Left colon (tissue), 2 donors: ENCODE results near the gene CCDC106. TPM values are rescaled to one million over a fixed set of nuclear protein-coding genes. Genes with fewer than 3 reads are reported as not detected.
A peak's percentile ranks its signal among the peaks of the same experiment; 100 is the strongest.

Experiments
- ATAC-seq: fragments of 200-7000 bp; cut with Tn5 transposase; one replicate; pipeline ENCODE4 v1.9.1; 2020; ENCODE audit warnings: mild to moderate bottlenecking, moderate library complexity
- DNase-seq, 2 donors: peaks; one replicate each; pipeline ENCODE4 v3.0.0-alpha.2; 2020
- intact Hi-C, 2 donors: fragments of 100-400 bp; cut with DNase I in 1 of 2; cut with micrococcal nuclease in 1 of 2; formaldehyde crosslinking; loops; one replicate each; pipeline versions ENCODE4 v1.11.2 to v1.14.0; 2022; cut with DNase I, micrococcal nuclease
- total RNA-seq, 2 donors: library from RNA; stranded (reverse); fragmentation: NEBNext Ultra II Directional; extraction: Animal tissue kit (Norgen Biotek cat#: 25700); gene quantifications; one replicate each; pipeline ENCODE4 v1.2.1, GENCODE V29; 2021
- donor health status: DM: no; HTN: no; CAD: no.
- donor health status: DM: yes; HTN: yes; CAD: no.

CCDC106 gene
- total RNA-seq, 2 donors from 2014 or later: 6.2 to 6.7 TPM

GRCh38 chr19:55625004-55625326 is 23.0 kb upstream of the CCDC106 start:
- intact Hi-C loops: no loop called here
- ATAC-seq (no peak), DNase-seq (no peak)

- DNase-seq (no peak), ATAC-seq (no peak)
- intact Hi-C loops: no loop called here
These were observed 21.7 kb upstream of the CCDC106 start for GRCh38 chr19:55626350-55626749.

GRCh38 chr19:55632463-55632834 is 15.6 kb upstream of the CCDC106 start:
- intact Hi-C loops: loop anchor here in 1 of 2 donors (10.0 kb wide), 1 partner anchor 118 kb away; no protein-coding TSS in a partner anchor
- peak; percentile 66 for ATAC-seq
- DNase-seq: peak; percentile 90 to 94

- no peak for ATAC-seq
- intact Hi-C loops: loop anchor here in 1 of 2 donors (10.0 kb wide), 1 partner anchor 119 kb away; no protein-coding TSS in a partner anchor
- no peak for DNase-seq
These were observed 14.2 kb upstream of the CCDC106 start for GRCh38 chr19:55633861-55634260.

GRCh38 chr19:55635334-55635717 is 12.7 kb upstream of the CCDC106 start:
- ATAC-seq (peak; percentile 2), DNase-seq (no peak)
- intact Hi-C loops: loop anchor here in 1 of 2 donors (10.0 kb wide), 1 partner anchor 121 kb away; no protein-coding TSS in a partner anchor

GRCh38 chr19:55635856-55636440 is 12.1 kb upstream of the CCDC106 start:
- no peak for ATAC-seq
- DNase-seq: no peak
- intact Hi-C loops: loop anchor here in 1 of 2 donors (10.0 kb wide), 1 partner anchor 121 kb away; no protein-coding TSS in a partner anchor

- no peak for DNase-seq
- intact Hi-C loops: loop anchor here in 1 of 2 donors (10.0 kb wide), 1 partner anchor 122 kb away; no protein-coding TSS in a partner anchor
- no peak for ATAC-seq
These were observed 11.3 kb upstream of the CCDC106 start for GRCh38 chr19:55636723-55637122.

- intact Hi-C loops: loop anchor here in 1 of 2 donors (10.0 kb wide), 1 partner anchor 123 kb away; no protein-coding TSS in a partner anchor
- DNase-seq (peak in 1 of 2 donors; percentile 19), ATAC-seq (no peak)
These were observed 10.5 kb upstream of the CCDC106 start for GRCh38 chr19:55637534-55637933.

GRCh38 chr19:55638864-55639359 is 9.1 kb upstream of the CCDC106 start:
- DNase-seq (no peak), ATAC-seq (no peak)
- intact Hi-C loops: loop anchor here in 1 of 2 donors (10.0 kb wide), 1 partner anchor 124 kb away; no protein-coding TSS in a partner anchor

- ATAC-seq (no peak), DNase-seq (peak; percentile 62 to 73)
- intact Hi-C loops: no loop called here
These were observed 7.9 kb upstream of the CCDC106 start for GRCh38 chr19:55640043-55640576.

- ATAC-seq (peak; percentile 55), DNase-seq (peak in 1 of 2 donors; percentile 70)
- intact Hi-C loops: no loop called here
These were observed 7.2 kb upstream of the CCDC106 start, which contains the start of gene ZNF580 for GRCh38 chr19:55640577-55641425. TSS of gene ZNF580 (plus strand) at chr19:55641002. CDS start at chr19:55642509, 1,507 bp downstream.

- intact Hi-C loops: no loop called here
- ATAC-seq (peak; percentile 1), DNase-seq (no peak)
These were observed 6.4 kb upstream of the CCDC106 start for GRCh38 chr19:55641426-55642152.

- ATAC-seq (peak; percentile 9), DNase-seq (peak in 1 of 2 donors; percentile 49)
- intact Hi-C loops: no loop called here
These were observed 5.6 kb upstream of the CCDC106 start for GRCh38 chr19:55642153-55643002.

- intact Hi-C loops: no loop called here
- peak; percentile 64 for ATAC-seq
- DNase-seq: peak; percentile 73 to 83
These were observed 4.8 kb upstream of the CCDC106 start, which contains the start of gene ZNF581 for GRCh38 chr19:55643003-55643886. TSS of gene ZNF581 (plus strand) at chr19:55643649. CDS start at chr19:55644572, 923 bp downstream.

GRCh38 chr19:55643887-55644176 is 4.2 kb upstream of the CCDC106 start:
- intact Hi-C loops: no loop called here
- ATAC-seq: peak; percentile 4

GRCh38 chr19:55644191-55644833 is 3.7 kb upstream of the CCDC106 start:
- ATAC-seq (no peak), DNase-seq (peak in 1 of 2 donors; percentile 28)
- intact Hi-C loops: no loop called here

More at GRCh38 chr19:55643887-55644176, 4.2 kb upstream of the CCDC106 start:
- no peak for DNase-seq
